Activated naive CD4-positive, alpha-beta T cell treated with anti-CD3 and anti-CD28 coated beads for 36 hours (primary cell): ENCODE measurements around the gene C2CD3. TPM values are rescaled to one million over a fixed set of nuclear protein-coding genes. Genes with fewer than 3 reads are reported as not detected.

ENCODE experiments used
- CTCF ChIA-PET: fragments of 350-600 bp; sonication (Branson Sonifier 250); formaldehyde crosslinking; loops from one replicate; lab custom pipeline; 2021; ENCODE audit warnings: antibody characterized with exemption; lab: Charles Lee
- DNase-seq: peaks from one replicate; pipeline ENCODE4 v3.0.0-alpha.2; 2020
- H3K27ac Mint-ChIP-seq: one replicate; pipeline ENCODE4 v1.8.0; 2021; ENCODE audit warnings: mild to moderate bottlenecking, mixed read lengths
- H3K27me3 Mint-ChIP-seq: one replicate; pipeline ENCODE4 v1.8.0; 2021; ENCODE audit warnings: low read depth, mixed read lengths
- H3K36me3 Mint-ChIP-seq: one replicate; pipeline ENCODE4 v1.8.0; 2021; ENCODE audit warnings: low read depth, mixed read lengths
- H3K4me1 Mint-ChIP-seq: one replicate; pipeline ENCODE4 v1.8.0; 2021; ENCODE audit warnings: low read depth, mixed read lengths
- H3K4me3 Mint-ChIP-seq: one replicate; pipeline ENCODE4 v1.8.0; 2021; ENCODE audit warnings: mild to moderate bottlenecking, moderate library complexity, mixed read lengths
- H3K9me3 Mint-ChIP-seq: one replicate; pipeline ENCODE4 v1.8.0; 2021; ENCODE audit warnings: mixed read lengths
- intact Hi-C: fragments of 100-400 bp; cut with micrococcal nuclease; formaldehyde crosslinking; loops from one replicate; pipeline ENCODE4 v1.15.1; 2023
- total RNA-seq, 2 experiments: library from RNA; stranded (reverse); gene quantifications; one replicate each; pipeline ENCODE4 v1.2.3, GENCODE V29; 2021

The C2CD3 gene
- total RNA-seq, 2 experiments from 2014 or later: 21.3 to 23.1 TPM

GRCh38 chr11:74018331-74019005 lies 152.3 kb downstream of the C2CD3 start:
- intact Hi-C loops: loop anchor here (1.0 kb wide), 1 partner anchor 7 kb away; no protein-coding TSS in a partner anchor
- Mint-ChIP-seq H3K9me3 (no peaks in the 10 kb centered on the region), H3K27me3 (no peaks in the 10 kb centered on the region), H3K4me1 (peaks cover 30% of the 10 kb centered on the region), H3K4me3 (no peak overlapping the region), H3K27ac (no peak overlapping the region), H3K36me3 (peaks cover 10% of the 10 kb centered on the region)
- CTCF ChIA-PET: interaction anchor here (1.0 to 1.6 kb wide), 3 partner anchors 8 to 15 kb away, joined by 3 to 7 read pairs (median 4); no protein-coding TSS in a partner anchor
- DNase-seq: no peak

- H3K27me3 Mint-ChIP-seq: no peaks in the 10 kb centered on the region
- intact Hi-C loops: no loop called here
- H3K4me1 Mint-ChIP-seq: peaks cover 35% of the 10 kb centered on the region
- CTCF ChIA-PET: no interaction called here
- H3K4me3 Mint-ChIP-seq: no peak overlapping the region
- DNase-seq: no peak
- H3K27ac Mint-ChIP-seq: no peak overlapping the region
- H3K9me3 Mint-ChIP-seq: no peaks in the 10 kb centered on the region
- peaks cover 10% of the 10 kb centered on the region for H3K36me3 Mint-ChIP-seq
Measured at GRCh38 chr11:74017631-74018030, 153.2 kb downstream of the C2CD3 start.

GRCh38 chr11:74015919-74016684 lies 154.7 kb downstream of the C2CD3 start:
- H3K4me3 Mint-ChIP-seq: no peak overlapping the region
- intact Hi-C loops: no loop called here
- CTCF ChIA-PET: no interaction called here
- H3K4me1 Mint-ChIP-seq: peaks cover 49% of the 10 kb centered on the region
- no peaks in the 10 kb centered on the region for H3K9me3 Mint-ChIP-seq
- no peak overlapping the region for H3K27ac Mint-ChIP-seq
- H3K27me3 Mint-ChIP-seq: no peaks in the 10 kb centered on the region
- no peak for DNase-seq
- H3K36me3 Mint-ChIP-seq: peaks cover 18% of the 10 kb centered on the region

- Mint-ChIP-seq H3K4me1 (peaks cover 61% of the 10 kb centered on the region), H3K4me3 (no peak overlapping the region), H3K9me3 (no peaks in the 10 kb centered on the region), H3K36me3 (peaks cover 18% of the 10 kb centered on the region), H3K27me3 (no peaks in the 10 kb centered on the region), H3K27ac (no peak overlapping the region)
- DNase-seq: no peak
- CTCF ChIA-PET: interaction anchor here (1.9 kb wide), 1 partner anchor 34 kb away, joined by 5 read pairs; no protein-coding TSS in a partner anchor
- intact Hi-C loops: no loop called here
Measured at GRCh38 chr11:74014880-74015279, 155.9 kb downstream of the C2CD3 start.

DNA sequence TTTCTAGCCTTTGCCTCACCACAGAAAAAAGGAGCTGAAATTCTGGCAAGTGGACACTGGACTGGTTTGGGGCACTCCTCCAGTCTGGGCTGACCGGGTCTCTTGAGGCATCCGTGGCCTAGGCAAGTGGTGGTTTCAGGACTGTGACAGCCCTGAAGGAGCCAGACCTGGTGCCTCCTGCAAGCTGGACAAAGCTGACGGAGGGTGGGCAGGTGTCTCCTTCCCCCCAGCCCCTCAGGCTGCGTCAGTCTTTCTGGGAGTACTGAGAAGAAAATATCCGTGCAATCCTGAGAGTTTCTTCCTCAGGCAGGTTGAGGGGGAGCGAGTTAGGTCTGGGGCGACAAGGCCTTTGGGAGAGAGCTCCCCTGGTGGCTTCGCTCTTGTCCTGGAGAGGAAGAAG lies 157.7 kb downstream of the C2CD3 start:
- CTCF ChIA-PET: interaction anchor here (1.9 kb wide), 1 partner anchor 32 kb away, joined by 5 read pairs; no protein-coding TSS in a partner anchor
- DNase-seq: no peak
- H3K27ac Mint-ChIP-seq: no peak overlapping the region
- intact Hi-C loops: no loop called here
- peaks cover 71% of the 10 kb centered on the region for H3K4me1 Mint-ChIP-seq
- no peaks in the 10 kb centered on the region for H3K9me3 Mint-ChIP-seq
- no peaks in the 10 kb centered on the region for H3K27me3 Mint-ChIP-seq
- no peak overlapping the region for H3K4me3 Mint-ChIP-seq
- H3K36me3 Mint-ChIP-seq: peaks cover 18% of the 10 kb centered on the region

GRCh38 chr11:74012074-74012809 lies 158.6 kb downstream of the C2CD3 start:
- Mint-ChIP-seq H3K9me3 (no peaks in the 10 kb centered on the region), H3K36me3 (peaks cover 12% of the 10 kb centered on the region), H3K27ac (peak overlapping the region; percentile 92), H3K4me3 (no peak overlapping the region), H3K27me3 (no peaks in the 10 kb centered on the region), H3K4me1 (peaks cover 75% of the 10 kb centered on the region)
- CTCF ChIA-PET: interaction anchor here (0.7 kb wide), 1 partner anchor 49 kb away, joined by 3 read pairs; no protein-coding TSS in a partner anchor
- intact Hi-C loops: no loop called here
- no peak for DNase-seq

- H3K36me3 Mint-ChIP-seq: peaks cover 8% of the 10 kb centered on the region
- peaks cover 77% of the 10 kb centered on the region for H3K4me1 Mint-ChIP-seq
- no peaks in the 10 kb centered on the region for H3K27me3 Mint-ChIP-seq
- peak; percentile 72 for DNase-seq
- peak overlapping the region; percentile 92 for H3K27ac Mint-ChIP-seq
- no peaks in the 10 kb centered on the region for H3K9me3 Mint-ChIP-seq
- CTCF ChIA-PET: interaction anchor here (0.7 to 1.7 kb wide), 3 partner anchors 22 to 49 kb away, joined by 3 to 10 read pairs (median 3); no protein-coding TSS in a partner anchor
- H3K4me3 Mint-ChIP-seq: no peak overlapping the region
- intact Hi-C loops: loop anchor here (1.0 kb wide), 4 partner anchors 8 to 135 kb away; partner anchors contain the start of genes COA4 and PAAF1
Measured at GRCh38 chr11:74011360-74012073, 159.3 kb downstream of the C2CD3 start.

DNA sequence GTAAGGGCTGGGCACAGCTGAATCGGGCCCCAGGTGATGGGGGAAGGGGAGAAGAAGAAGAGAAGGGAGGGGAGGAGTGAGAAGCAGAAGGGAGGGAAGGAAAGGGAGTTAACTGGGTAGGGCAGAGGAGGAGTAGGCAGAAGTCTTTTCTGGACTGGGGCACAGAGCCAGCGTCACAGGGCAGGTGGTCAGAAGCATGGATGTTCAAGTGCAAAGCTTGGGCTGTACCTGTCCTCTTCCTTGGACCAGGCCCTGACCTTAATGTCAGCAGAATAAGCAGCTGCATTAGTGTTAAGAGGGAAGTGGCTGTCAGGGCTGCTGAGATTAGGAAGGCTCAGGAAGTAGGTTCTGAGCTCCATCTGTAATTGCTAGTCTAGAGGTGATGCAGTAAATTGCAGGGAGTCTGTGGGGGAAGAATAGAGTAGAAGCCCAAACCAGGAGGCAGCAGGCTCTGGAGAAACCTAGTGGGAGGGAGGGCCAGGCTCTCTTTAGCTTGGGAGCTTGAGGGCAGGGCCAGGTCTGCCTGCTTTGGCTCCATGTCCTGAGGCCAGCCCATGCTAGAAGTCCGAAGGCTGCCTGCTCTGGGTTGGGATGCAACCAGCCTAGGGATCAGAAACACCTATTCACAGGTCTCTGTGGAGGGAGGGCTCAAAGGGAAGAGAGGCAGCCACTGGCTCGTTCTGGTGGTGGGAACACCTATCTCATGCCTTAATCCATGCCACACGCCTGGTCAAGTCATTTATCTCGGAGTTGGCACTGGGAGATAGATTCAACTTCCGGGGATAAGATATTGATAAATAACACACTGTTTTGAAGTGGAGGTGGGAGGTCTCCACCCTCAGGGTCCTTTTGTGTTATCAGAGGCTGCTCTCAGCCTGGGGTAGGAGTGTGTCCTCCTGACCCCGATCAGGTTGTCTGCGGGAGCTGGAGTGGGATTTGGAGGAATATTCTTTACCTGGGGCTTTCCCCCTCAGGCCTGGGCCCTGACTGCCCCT lies 160.2 kb downstream of the C2CD3 start:
- peak overlapping the region; percentile 92 for H3K27ac Mint-ChIP-seq
- H3K4me1 Mint-ChIP-seq: peaks cover 79% of the 10 kb centered on the region
- H3K27me3 Mint-ChIP-seq: no peaks in the 10 kb centered on the region
- intact Hi-C loops: loop anchor here (1.0 kb wide), 4 partner anchors 9 to 134 kb away; partner anchors contain the start of genes COA4 and PAAF1
- no peak for DNase-seq
- CTCF ChIA-PET: interaction anchor here (0.6 to 1.7 kb wide), 4 partner anchors 9 to 31 kb away, joined by 3 to 10 read pairs (median 4); no protein-coding TSS in a partner anchor
- no peak overlapping the region for H3K4me3 Mint-ChIP-seq
- H3K9me3 Mint-ChIP-seq: no peaks in the 10 kb centered on the region
- H3K36me3 Mint-ChIP-seq: peaks cover 8% of the 10 kb centered on the region

DNA sequence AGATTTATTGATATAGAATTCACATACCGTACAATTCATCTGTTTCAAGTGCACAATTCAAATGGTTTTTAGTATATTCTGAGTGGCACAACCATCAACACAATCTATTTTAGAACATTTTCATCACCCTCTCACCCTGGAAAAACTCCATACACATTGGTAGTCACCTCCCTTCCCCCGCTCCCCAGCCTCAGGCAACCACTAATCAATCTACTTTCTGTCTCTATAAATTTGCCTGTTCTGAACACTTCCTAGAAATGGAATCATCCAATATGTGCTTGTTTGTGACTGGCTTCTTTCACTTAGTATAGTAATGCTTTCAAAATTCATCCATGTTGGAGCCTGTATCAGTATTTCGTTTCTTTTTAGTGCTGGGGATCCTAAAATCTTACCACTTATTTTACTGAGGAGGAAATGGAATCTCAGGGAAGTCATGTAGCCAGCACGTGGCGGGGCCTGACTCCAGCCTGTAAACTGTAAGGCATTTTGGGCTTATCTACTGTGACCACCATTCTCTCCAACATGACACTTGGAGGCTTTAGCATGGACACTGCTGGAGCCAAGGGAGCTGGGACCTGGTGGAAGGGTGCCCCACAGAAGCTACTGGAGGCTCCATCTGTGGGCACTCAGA lies 161.0 kb downstream of the C2CD3 start:
- H3K9me3 Mint-ChIP-seq: no peaks in the 10 kb centered on the region
- CTCF ChIA-PET: interaction anchor here (0.8 to 1.7 kb wide), 2 partner anchors 9 to 30 kb away, joined by 4 to 10 read pairs; no protein-coding TSS in a partner anchor

DNA sequence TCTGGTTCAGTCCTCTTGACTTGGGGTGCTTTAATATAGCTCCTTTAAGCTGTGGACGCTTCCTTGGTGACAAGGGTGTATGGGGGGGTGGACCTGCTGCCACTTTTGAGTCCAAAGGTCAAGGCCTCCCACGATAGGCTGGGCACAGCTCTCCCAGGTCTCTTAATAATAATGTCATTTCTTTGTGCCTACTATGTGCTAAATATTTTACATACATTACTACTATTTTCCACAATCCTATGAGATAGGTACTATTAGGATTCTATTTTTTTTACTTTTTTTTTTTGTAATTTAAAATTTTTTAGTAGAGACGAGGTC lies 161.6 kb downstream of the C2CD3 start:
- H3K27ac Mint-ChIP-seq: no peak overlapping the region

More for the DNA sequence above, 161.0 kb downstream of the C2CD3 start:
- Mint-ChIP-seq H3K4me3 (no peak overlapping the region), H3K36me3 (peaks cover 8% of the 10 kb centered on the region), H3K4me1 (peaks cover 79% of the 10 kb centered on the region), H3K27me3 (no peaks in the 10 kb centered on the region), H3K27ac (peak overlapping the region; percentile 46)
- DNase-seq: peak; percentile 40
- intact Hi-C loops: no loop called here

More for the DNA sequence above, 161.6 kb downstream of the C2CD3 start:
- Mint-ChIP-seq H3K27me3 (no peaks in the 10 kb centered on the region), H3K4me1 (peaks cover 79% of the 10 kb centered on the region), H3K4me3 (no peak overlapping the region), H3K36me3 (peaks cover 8% of the 10 kb centered on the region), H3K9me3 (no peaks in the 10 kb centered on the region)
- no peak for DNase-seq
- intact Hi-C loops: no loop called here
- CTCF ChIA-PET: no interaction called here
